Mucosa of stomach (tissue), 1 donor: ENCODE results near the gene RASL10B.

Source experiments
- H3K27me3 ChIP-seq: one replicate; pipeline ENCODE4 v1.7.0; 2013; ENCODE audit warnings: mild to moderate bottlenecking, low read length; ENCODE audit not compliant: control insufficient read depth, insufficient read depth
- H3K36me3 ChIP-seq: one replicate; pipeline ENCODE4 v1.7.0; 2013; ENCODE audit warnings: low read length; ENCODE audit not compliant: control insufficient read depth, insufficient read depth
- H3K4me1 ChIP-seq: one replicate; pipeline ENCODE4 v1.7.0; 2013; ENCODE audit warnings: mild to moderate bottlenecking, low read length; ENCODE audit not compliant: control insufficient read depth, insufficient read depth
- H3K4me3 ChIP-seq: one replicate; pipeline ENCODE4 v1.7.0; 2013; ENCODE audit warnings: low read length
- H3K9ac ChIP-seq: one replicate; pipeline ENCODE4 v1.7.0; 2013; ENCODE audit warnings: mild to moderate bottlenecking, low read length, moderate library complexity
- H3K9me3 ChIP-seq: one replicate; pipeline ENCODE4 v1.7.0; 2013; ENCODE audit warnings: mild to moderate bottlenecking, low read length, moderate library complexity; ENCODE audit not compliant: control insufficient read depth
- donor health status: Pancreatic carcinoma.

RASL10B gene

DNA sequence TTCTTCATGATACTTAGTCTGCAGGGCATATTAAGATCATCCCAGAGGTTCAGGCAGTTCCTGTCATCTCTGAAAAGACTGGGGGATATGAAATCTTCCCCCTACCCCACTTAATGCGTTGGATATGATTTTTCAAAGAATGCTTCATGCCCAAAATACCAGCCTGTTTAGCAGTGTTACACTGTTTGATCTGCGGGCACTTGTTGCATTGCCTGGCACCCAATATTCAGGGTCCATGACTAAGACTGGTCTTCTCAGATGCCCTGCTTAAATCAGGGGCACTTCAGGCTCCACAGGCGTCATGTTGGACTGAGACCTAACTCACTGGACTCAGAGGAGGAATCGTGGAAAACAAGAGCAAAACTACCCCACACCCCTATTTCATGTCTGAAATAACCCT is 6.4 kb upstream of the RASL10B start:
- Histone ChIP-seq H3K9me3 (no peaks in the 10 kb centered on the region), H3K4me1 (no peaks in the 10 kb centered on the region), H3K36me3 (peaks cover 14% of the 10 kb centered on the region), H3K4me3 (no peak overlapping the region), H3K27me3 (no peaks in the 10 kb centered on the region), H3K9ac (no peak overlapping the region)

DNA sequence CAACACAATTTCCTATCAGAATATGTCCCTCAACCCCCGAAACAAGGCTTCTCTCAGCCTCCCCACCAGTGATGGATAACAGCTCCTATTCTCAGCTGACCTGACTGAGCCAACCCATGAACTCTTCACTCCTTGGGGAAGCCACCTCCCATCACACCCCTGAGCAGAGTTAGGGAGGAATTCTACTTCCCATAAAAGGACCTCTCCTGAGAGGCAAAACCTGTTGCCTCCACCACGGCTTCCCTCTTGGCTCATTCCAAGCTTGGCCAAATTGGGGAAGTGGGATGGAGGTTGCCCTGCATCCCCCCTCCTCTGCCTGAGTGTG is 5.7 kb upstream of the RASL10B start:
- H3K4me3 ChIP-seq = no peak overlapping the region
- H3K9ac ChIP-seq = no peak overlapping the region
- H3K36me3 ChIP-seq = peaks cover 14% of the 10 kb centered on the region
- no peaks in the 10 kb centered on the region for H3K27me3 ChIP-seq
- no peaks in the 10 kb centered on the region for H3K4me1 ChIP-seq
- H3K9me3 ChIP-seq = no peaks in the 10 kb centered on the region

DNA sequence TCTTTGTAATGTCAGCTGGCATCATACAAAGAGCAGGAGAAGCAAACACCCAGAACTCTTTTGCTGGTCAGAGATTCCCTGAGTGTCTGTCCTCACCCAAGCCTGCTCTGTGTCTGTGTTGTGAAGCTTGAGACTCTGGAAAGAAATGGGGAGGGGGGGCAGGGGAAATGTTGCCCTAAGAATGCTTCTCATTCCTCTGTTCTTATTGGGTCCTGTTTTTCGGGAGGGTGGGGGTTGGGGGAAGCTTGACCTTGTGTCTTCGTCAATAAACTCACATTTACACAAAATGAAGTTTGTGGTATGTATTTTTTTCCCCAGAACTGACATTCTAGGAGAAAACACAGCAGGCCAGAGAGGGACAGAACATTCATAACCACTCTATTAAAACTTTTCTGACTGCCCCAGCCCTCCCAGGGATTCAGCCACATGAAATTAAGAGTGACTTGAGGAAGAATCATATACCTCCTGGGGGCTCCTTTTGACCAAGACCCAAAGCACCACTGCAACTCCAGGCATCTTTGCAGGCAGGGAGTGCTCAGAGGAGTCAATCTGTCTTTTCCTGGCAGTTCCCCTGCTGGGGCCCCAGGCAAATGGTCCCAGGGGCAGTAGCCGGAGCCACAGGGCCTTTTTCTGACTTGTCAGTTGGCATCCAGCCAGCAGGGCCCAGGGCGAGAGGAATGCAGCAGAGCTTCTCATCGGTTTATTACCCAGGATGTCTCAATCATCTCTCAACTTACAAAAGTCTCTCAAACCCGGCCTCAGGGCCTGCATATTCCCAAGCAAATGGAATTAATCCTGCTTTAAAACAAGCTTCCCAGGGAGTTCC is 5.1 kb upstream of the RASL10B start:
- H3K36me3 ChIP-seq = peaks cover 14% of the 10 kb centered on the region
- no peak overlapping the region for H3K9ac ChIP-seq
- H3K9me3 ChIP-seq = no peaks in the 10 kb centered on the region
- H3K4me3 ChIP-seq = no peak overlapping the region
- peaks cover 6% of the 10 kb centered on the region for H3K4me1 ChIP-seq
- H3K27me3 ChIP-seq = no peaks in the 10 kb centered on the region

DNA sequence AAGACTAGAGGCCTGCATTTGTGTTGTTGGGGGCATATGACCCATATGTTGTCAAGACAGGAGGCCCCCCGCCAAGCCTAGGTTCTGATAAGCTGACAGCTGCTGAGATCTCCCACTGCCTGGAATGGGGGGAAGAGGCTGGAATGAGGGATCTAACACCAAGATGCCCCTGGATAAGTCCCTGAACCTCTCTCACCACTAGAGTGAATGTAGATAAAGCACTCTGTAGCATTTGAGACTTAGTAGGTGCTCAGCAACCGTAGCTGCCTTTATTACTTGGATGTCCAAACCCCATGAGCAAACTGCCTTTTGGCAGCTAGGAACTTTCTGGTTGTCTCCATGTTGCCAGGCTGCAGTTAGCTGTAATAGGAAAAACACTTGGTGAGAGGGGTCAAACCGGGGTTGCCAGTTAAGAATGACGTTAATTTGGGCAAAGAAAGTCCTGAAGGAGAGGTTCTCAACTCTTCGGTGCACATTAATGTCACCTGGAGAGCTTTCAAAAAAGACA is 4.4 kb upstream of the RASL10B start:
- no peaks in the 10 kb centered on the region for H3K27me3 ChIP-seq
- H3K4me3 ChIP-seq = no peak overlapping the region
- no peaks in the 10 kb centered on the region for H3K9me3 ChIP-seq
- H3K4me1 ChIP-seq = peaks cover 7% of the 10 kb centered on the region
- H3K36me3 ChIP-seq = peaks cover 14% of the 10 kb centered on the region
- H3K9ac ChIP-seq = no peak overlapping the region

DNA sequence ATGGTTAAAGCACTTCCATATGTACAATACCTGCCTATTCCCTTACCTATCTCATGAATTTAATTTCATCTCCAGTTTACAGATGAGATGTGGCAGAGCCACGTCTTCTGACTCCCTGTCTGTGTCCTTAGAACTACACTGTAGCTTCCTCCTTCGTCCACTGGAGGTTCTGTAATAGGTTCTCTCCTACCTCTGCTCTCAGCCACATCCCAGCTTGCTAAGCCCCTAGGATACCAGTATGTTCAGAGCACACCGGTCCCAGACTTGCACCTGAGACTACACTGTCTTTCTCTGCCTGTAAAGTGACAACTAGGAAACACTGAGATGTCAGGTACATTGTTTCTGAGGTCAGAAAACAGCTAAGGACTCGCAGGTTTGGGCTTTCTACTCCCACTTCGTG is 3.8 kb upstream of the RASL10B start:
- peaks cover 14% of the 10 kb centered on the region for H3K36me3 ChIP-seq
- peaks cover 5% of the 10 kb centered on the region for H3K27me3 ChIP-seq
- H3K9me3 ChIP-seq = no peaks in the 10 kb centered on the region
- no peak overlapping the region for H3K4me3 ChIP-seq
- peaks cover 7% of the 10 kb centered on the region for H3K4me1 ChIP-seq
- H3K9ac ChIP-seq = no peak overlapping the region

DNA sequence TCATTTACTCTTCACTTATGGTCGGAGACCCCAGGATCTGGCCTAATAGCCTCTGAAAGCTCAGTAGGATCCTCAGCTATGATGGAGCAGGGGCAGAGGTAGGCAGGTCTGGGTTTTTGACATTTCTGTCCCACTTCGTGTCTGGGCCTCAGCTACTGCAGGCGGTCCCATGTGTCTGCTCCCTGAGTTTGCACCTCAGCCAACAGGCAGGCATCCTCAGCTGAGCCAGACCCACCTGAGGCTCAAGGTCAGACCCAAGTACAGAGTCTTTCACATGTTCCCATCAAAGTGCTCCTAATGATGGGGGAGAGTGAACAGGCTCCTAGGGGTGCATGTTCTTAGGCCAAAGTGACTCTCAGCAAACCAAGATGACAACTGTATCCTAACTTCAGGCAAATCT is 2.9 kb upstream of the RASL10B start:
- peaks cover 11% of the 10 kb centered on the region for H3K36me3 ChIP-seq
- H3K4me1 ChIP-seq = peaks cover 7% of the 10 kb centered on the region
- no peak overlapping the region for H3K4me3 ChIP-seq
- no peaks in the 10 kb centered on the region for H3K9me3 ChIP-seq
- H3K27me3 ChIP-seq = peaks cover 7% of the 10 kb centered on the region
- H3K9ac ChIP-seq = no peak overlapping the region

DNA sequence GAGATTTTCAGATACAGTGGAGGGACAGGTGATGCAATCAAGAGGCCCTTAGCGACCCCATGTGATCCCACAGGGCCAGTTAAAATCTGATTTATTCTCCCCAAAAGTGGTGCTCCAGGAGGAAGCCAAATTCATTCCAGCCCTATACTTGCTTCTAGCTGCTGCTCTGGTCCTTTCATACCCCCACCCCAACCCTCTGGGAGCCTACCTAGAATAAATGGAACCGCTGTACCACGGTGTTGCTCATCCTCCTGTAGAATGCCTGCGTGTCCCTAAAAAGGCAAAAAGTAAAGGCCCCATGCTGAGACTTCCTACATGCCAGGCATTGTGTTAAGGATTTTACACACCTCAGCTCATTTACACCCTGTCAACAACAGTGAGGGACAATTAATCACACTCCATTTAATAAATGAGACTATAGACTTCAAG is 2.0 kb upstream of the RASL10B start:
- Histone ChIP-seq H3K9ac (no peak overlapping the region), H3K4me1 (peaks cover 7% of the 10 kb centered on the region), H3K9me3 (no peaks in the 10 kb centered on the region), H3K36me3 (peaks cover 7% of the 10 kb centered on the region), H3K4me3 (no peak overlapping the region), H3K27me3 (peaks cover 7% of the 10 kb centered on the region)

DNA sequence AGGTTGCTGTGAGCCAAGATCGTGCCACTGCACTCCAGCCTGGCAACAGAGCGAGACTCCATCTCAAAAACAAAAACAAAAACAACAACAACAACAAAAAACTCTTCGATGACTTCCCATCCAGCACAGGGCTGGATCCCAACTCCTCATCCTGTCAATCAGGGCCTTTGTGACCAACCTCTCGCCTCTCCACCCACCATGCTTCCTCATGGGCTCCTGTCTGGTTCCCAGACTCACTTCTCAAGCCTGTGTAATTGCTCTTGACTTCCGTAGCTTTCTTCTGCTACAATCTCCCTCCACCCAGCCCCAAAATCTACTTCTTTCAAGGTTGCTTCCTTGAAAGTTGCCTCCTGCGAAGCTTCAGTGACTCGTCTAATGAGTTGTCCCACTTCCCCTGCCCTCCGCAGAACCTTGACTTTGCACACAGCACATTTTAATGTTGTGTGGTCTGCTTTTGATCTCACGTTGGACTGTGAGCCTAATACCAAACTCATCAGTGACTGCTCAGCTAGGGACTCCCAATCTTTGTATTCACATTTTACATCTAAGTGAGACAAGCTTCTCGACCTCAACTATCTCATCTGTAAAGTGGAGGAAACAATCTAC is 936 bp upstream of the RASL10B start:
- Histone ChIP-seq H3K9ac (no peak overlapping the region), H3K27me3 (peaks cover 7% of the 10 kb centered on the region), H3K9me3 (no peaks in the 10 kb centered on the region), H3K4me1 (peaks cover 7% of the 10 kb centered on the region), H3K4me3 (no peak overlapping the region), H3K36me3 (peaks cover 4% of the 10 kb centered on the region)

DNA sequence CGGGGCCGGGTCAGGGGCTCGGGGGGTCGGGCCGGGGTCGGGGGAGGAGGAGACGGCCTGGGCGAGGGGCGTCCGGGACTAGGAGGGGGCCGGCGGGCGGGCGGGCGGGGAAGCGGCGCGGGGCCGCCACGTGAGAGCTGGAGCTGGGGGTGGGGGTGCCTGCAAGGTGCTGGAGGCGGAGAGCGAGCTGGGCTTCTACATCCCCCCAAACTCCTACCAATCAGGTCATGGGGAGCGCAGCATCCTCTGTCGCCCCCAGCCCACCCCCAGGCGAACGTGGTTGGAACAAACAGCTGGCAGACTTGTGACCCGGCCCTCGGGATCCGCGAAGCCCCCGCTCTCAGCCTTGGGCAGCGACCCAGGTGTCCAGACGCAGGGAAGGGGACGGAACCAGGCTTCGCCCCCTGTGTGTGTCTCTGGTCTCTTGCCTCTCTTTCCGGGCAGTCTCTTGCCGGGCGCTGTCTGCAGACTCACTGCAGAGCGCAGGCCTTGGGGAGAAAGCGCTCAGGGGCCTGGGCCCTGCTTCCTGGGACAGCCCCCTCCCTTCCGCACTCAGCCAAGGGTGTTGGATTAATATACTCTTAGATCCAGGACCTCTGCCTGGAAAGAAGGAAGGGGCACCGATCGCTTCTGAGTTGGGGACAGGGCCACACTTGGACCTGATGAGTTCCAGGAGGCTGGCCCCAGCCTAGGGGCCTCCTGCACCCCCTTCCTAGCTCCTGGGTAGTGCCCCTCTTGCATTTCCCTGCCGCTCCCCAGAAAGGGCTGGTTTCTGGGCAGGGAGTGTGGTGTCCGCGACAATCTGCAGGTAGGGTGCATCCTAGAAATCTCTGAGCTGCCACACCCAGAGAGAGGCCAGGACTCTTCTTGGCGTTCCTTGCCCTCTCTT is 722 bp downstream of the RASL10B start:
- H3K4me1 ChIP-seq = peaks cover 7% of the 10 kb centered on the region
- no peak overlapping the region for H3K4me3 ChIP-seq
- no peak overlapping the region for H3K9ac ChIP-seq
- no peaks in the 10 kb centered on the region for H3K9me3 ChIP-seq
- H3K27me3 ChIP-seq = peaks cover 7% of the 10 kb centered on the region
- H3K36me3 ChIP-seq = no peaks in the 10 kb centered on the region

DNA sequence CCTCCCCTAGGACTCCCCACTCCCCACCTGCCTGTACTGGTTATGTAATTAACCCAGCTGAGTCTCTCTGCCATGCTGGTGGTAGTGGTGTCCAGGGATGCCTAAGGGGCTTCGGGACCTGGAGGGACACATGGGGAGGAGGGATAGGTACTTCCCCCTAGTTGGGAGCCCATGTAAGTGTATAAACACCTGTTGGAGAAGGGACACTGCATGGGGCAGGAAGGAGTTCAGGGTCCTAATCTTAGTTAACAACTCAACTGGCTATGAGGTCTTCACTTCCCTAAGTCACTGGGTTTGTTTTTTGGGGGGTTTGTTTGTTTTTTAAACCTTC is 1.3 kb downstream of the RASL10B start:
- H3K4me1 ChIP-seq = peaks cover 7% of the 10 kb centered on the region
- H3K9me3 ChIP-seq = no peaks in the 10 kb centered on the region
- no peak overlapping the region for H3K4me3 ChIP-seq
- no peak overlapping the region for H3K9ac ChIP-seq
- H3K36me3 ChIP-seq = no peaks in the 10 kb centered on the region
- H3K27me3 ChIP-seq = peaks cover 7% of the 10 kb centered on the region

DNA sequence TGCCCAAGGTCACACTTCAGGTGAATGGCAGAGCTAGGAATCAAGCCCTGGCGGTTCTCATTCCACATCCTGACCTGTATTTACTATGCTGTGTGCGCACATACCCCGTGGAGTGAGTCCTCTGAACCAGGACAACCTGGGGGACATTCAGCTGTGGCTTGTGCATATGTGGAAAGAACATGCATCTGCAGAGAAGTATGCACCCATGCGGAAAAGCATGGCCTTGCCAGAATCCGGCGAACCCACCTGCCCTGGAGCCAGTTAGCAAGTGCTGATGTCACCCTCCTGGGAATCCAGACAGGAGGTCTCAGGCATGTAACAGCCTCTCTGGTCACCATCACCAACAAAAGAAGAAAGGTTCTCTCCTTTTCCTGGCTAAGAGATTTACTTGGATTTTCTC is 1.9 kb downstream of the RASL10B start:
- Histone ChIP-seq H3K27me3 (peaks cover 7% of the 10 kb centered on the region), H3K9me3 (no peaks in the 10 kb centered on the region), H3K36me3 (no peaks in the 10 kb centered on the region), H3K9ac (no peak overlapping the region), H3K4me1 (peaks cover 7% of the 10 kb centered on the region), H3K4me3 (no peak overlapping the region)

DNA sequence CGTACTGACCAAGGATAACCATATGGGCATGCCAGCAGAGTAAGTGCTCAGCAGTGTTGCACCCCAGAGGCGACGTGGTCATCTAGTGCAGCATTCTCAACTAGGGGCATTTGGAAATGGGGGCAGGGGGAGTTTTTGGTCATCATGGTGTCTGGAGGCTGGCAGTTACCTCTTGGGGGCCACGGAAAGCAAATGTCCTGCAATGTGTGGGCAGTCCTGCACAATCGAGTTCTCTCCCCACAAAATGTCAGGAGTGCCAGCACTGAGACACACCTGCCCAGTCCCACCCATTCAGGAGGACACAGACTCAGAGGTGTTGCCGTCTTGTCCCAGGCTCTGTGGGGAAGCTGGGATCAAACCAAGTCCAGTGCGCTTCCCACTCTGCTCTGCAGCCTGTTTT is 3.0 kb downstream of the RASL10B start:
- Histone ChIP-seq H3K27me3 (peaks cover 9% of the 10 kb centered on the region), H3K4me1 (peaks cover 7% of the 10 kb centered on the region), H3K36me3 (no peaks in the 10 kb centered on the region), H3K9ac (no peak overlapping the region), H3K4me3 (no peak overlapping the region), H3K9me3 (no peaks in the 10 kb centered on the region)
